GM23338 (cell line): Measurements from ENCODE around the gene EDA. TPM values are rescaled to one million over a fixed set of nuclear protein-coding genes. Genes with fewer than 3 reads are reported as not detected.

Experiments used
- ATAC-seq: fragments of 200-7000 bp; cut with Tn5 transposase; 3 replicates; pipeline ENCODE4 v1.9.1; 2020
- DNase-seq: peaks from one replicate; pipeline ENCODE4 v3.0.0-alpha.2; 2015; ENCODE audit warnings: low spot score
- H2AFZ ChIP-seq: fragments of 200-600 bp; sonication (generic); 2 replicates; pipeline ENCODE4 v1.8.0; 2016; ENCODE audit warnings: antibody characterized with exemption, mild to moderate bottlenecking, moderate library complexity
- H3F3A ChIP-seq: fragments of 200-600 bp; sonication (generic); replicated peaks from 2 replicates; pipeline ENCODE4 v1.8.0; 2017; ENCODE audit warnings: antibody characterized with exemption, mixed run types, low read depth
- H3K27ac ChIP-seq: fragments of 200-600 bp; sonication (generic); 2 replicates; pipeline ENCODE4 v1.6.1; 2016; ENCODE audit warnings: low read depth
- H3K27me3 ChIP-seq: fragments of 200-600 bp; sonication (generic); 2 replicates; pipeline ENCODE4 v1.8.0; 2016; ENCODE audit warnings: mild to moderate bottlenecking, mixed run types, moderate library complexity; ENCODE audit not compliant: insufficient read depth
- H3K36me3 ChIP-seq: fragments of 200-600 bp; sonication (generic); 2 replicates; pipeline ENCODE4 v1.8.0; 2016; ENCODE audit warnings: mild to moderate bottlenecking; ENCODE audit not compliant: insufficient read depth
- H3K4me1 ChIP-seq: fragments of 200-600 bp; sonication (generic); 2 replicates; pipeline ENCODE4 v1.8.0; 2016; ENCODE audit warnings: mild to moderate bottlenecking, moderate library complexity; ENCODE audit not compliant: insufficient read depth
- H3K4me2 ChIP-seq: fragments of 200-600 bp; sonication (generic); 2 replicates; pipeline ENCODE4 v1.7.1; 2017; ENCODE audit warnings: mixed run types
- H3K4me3 ChIP-seq: fragments of 200-600 bp; sonication (generic); 2 replicates; pipeline ENCODE4 v1.6.1; 2016; ENCODE audit warnings: mixed run types
- H3K79me2 ChIP-seq: fragments of 200-600 bp; sonication (generic); replicated peaks from 2 replicates; pipeline ENCODE4 v1.8.0; 2017; ENCODE audit warnings: mild to moderate bottlenecking; ENCODE audit not compliant: insufficient read depth
- H3K9me2 ChIP-seq: fragments of 200-600 bp; sonication (generic); 2 replicates; pipeline ENCODE4 v1.8.0; 2017; ENCODE audit not compliant: insufficient read depth
- H4K20me1 ChIP-seq: fragments of 200-600 bp; sonication (generic); replicated peaks from 2 replicates; pipeline ENCODE4 v1.8.0; 2017; ENCODE audit warnings: mild to moderate bottlenecking; ENCODE audit not compliant: insufficient read depth
- H3K27ac Mint-ChIP-seq: 2 replicates; pipeline ENCODE4 v1.8.0; 2020; ENCODE audit warnings: inconsistent platforms, mild to moderate bottlenecking, moderate library complexity, mixed read lengths
- H3K27me3 Mint-ChIP-seq: 3 replicates; pipeline ENCODE4 v1.8.0; 2022; ENCODE audit warnings: low read depth, mild to moderate bottlenecking, moderate library complexity, mixed read lengths, inconsistent platforms; ENCODE audit not compliant: insufficient read depth, poor library complexity
- H3K36me3 Mint-ChIP-seq: 3 replicates; pipeline ENCODE4 v1.8.0; 2021; ENCODE audit warnings: low read depth, mild to moderate bottlenecking, inconsistent platforms, moderate library complexity, mixed read lengths
- H3K4me1 Mint-ChIP-seq: 3 replicates; pipeline ENCODE4 v1.8.0; 2020; ENCODE audit warnings: mild to moderate bottlenecking, inconsistent platforms, mixed read lengths
- H3K4me3 Mint-ChIP-seq: 3 replicates; pipeline ENCODE4 v1.8.0; 2021; ENCODE audit warnings: moderate library complexity, mild to moderate bottlenecking, inconsistent platforms, mixed read lengths
- H3K9me3 Mint-ChIP-seq: 3 replicates; pipeline ENCODE4 v1.8.0; 2020; ENCODE audit warnings: moderate library complexity, mild to moderate bottlenecking, inconsistent platforms, mixed read lengths
- CREB1 ChIP-seq: fragments of 250-450 bp; sonication (Bioruptor Pico); IDR thresholded peaks from 2 replicates; pipeline ENCODE4 v1.5.0; 2020; ENCODE audit warnings: low read depth, mild to moderate bottlenecking, moderate library complexity
- EZH2 ChIP-seq: fragments of 200-600 bp; sonication (generic); IDR thresholded peaks from one replicate; pipeline ENCODE4 v1.8.0; 2017; ENCODE audit warnings: antibody characterized with exemption, mild to moderate bottlenecking, low read depth; ENCODE audit not compliant: unreplicated experiment
- EZH2phosphoT487 ChIP-seq: fragments of 200-600 bp; sonication (generic); IDR thresholded peaks from one replicate; pipeline ENCODE4 v1.8.1; 2018; ENCODE audit warnings: antibody characterized with exemption; ENCODE audit not compliant: unreplicated experiment
- JUNB ChIP-seq: IDR thresholded peaks from one replicate; pipeline ENCODE4 v1.6.1; 2016; ENCODE audit warnings: antibody characterized with exemption; ENCODE audit not compliant: unreplicated experiment
- NANOG ChIP-seq: IDR thresholded peaks from 2 replicates; pipeline ENCODE4 v1.6.1; 2016; ENCODE audit warnings: antibody characterized with exemption, borderline replicate concordance
- POLR2AphosphoS5 ChIP-seq: IDR thresholded peaks from 2 replicates; pipeline ENCODE4 v1.6.1; 2016; ENCODE audit warnings: antibody characterized with exemption, low read depth
- STAT1 ChIP-seq: IDR thresholded peaks from one replicate; pipeline ENCODE4 v1.6.1; 2016; ENCODE audit warnings: antibody characterized with exemption; ENCODE audit not compliant: unreplicated experiment
- ZNF114 ChIP-seq: fragments of 250-450 bp; sonication (Bioruptor Pico); IDR thresholded peaks from 2 replicates; pipeline ENCODE4 v1.5.0; 2020; ENCODE audit warnings: mild to moderate bottlenecking, moderate library complexity
- ZNF331 ChIP-seq: fragments of 250-450 bp; sonication (Bioruptor Pico); IDR thresholded peaks from 2 replicates; pipeline ENCODE4 v1.5.0; 2020; ENCODE audit warnings: low read depth, mild to moderate bottlenecking, moderate library complexity
- polyA plus RNA-seq: library from polyadenylated mRNA; unstranded; fragments of >200 nt; fragmentation: Nextera tagmentation; extraction: Ambion mirVana; gene quantifications from 2 replicates; pipeline ENCODE4 v1.2.1, GENCODE V29; 2016
- total RNA-seq: library from RNA; depleted of rRNA; stranded (reverse); fragments of >200 nt; shearing (Covaris generic); gene quantifications from 2 replicates; pipeline ENCODE4 v1.2.3, GENCODE V29; 2014
- TF ChIP-seq, protein P1 (sequence below), 2 experiments: fragments of 200-600 bp in 1 of 2; sonication (generic) in 1 of 2; conservative IDR thresholded peaks; 2 replicates each; pipeline versions ENCODE4 v1.5.1 to v1.6.1; 2016 to 2017; ENCODE audit warnings: antibody characterized with exemption in 2 of 2, low read depth in 2 of 2, mild to moderate bottlenecking in 2 of 2, moderate library complexity in 1 of 2
- TF ChIP-seq, protein P2 (sequence below): IDR thresholded peaks from one replicate; pipeline ENCODE4 v1.6.1; 2018; ENCODE audit warnings: antibody characterized with exemption; ENCODE audit not compliant: unreplicated experiment
- TF ChIP-seq, protein P3 (sequence below): fragments of 250-450 bp; sonication (Bioruptor Pico); IDR thresholded peaks from 2 replicates; pipeline ENCODE4 v1.5.0; 2020; ENCODE audit warnings: mild to moderate bottlenecking, moderate library complexity

The EDA gene
- total and polyA plus RNA-seq, 2 experiments from 2014 or later: 6.6 to 19.6 TPM

DNA sequence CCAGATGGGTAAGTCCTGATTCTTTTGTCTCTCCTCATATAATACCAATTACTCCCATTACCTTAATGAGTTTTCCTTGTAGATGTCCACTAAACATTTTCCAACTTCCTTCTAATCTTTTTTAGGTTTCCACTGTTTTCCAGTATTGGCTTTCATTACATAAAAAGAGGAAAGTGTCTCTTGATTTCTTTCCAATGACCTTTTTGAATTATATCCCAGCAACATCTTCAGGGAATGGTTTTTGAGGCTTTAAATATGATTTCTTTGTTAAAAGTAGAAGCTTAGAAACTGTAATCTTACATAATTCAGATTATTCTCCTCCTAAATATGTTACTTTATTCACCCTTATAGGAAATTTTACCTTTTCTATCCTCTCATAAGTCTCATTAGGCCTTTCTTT lies 298.9 kb downstream of the EDA start (continued):
- TF ChIP-seq, protein P1, sequence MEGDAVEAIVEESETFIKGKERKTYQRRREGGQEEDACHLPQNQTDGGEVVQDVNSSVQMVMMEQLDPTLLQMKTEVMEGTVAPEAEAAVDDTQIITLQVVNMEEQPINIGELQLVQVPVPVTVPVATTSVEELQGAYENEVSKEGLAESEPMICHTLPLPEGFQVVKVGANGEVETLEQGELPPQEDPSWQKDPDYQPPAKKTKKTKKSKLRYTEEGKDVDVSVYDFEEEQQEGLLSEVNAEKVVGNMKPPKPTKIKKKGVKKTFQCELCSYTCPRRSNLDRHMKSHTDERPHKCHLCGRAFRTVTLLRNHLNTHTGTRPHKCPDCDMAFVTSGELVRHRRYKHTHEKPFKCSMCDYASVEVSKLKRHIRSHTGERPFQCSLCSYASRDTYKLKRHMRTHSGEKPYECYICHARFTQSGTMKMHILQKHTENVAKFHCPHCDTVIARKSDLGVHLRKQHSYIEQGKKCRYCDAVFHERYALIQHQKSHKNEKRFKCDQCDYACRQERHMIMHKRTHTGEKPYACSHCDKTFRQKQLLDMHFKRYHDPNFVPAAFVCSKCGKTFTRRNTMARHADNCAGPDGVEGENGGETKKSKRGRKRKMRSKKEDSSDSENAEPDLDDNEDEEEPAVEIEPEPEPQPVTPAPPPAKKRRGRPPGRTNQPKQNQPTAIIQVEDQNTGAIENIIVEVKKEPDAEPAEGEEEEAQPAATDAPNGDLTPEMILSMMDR (conservative IDR thresholded peaks at IDR 0.05; ENCODE audit: low read depth in 2 of 2): no peak
- TF ChIP-seq NANOG: no peak

DNA sequence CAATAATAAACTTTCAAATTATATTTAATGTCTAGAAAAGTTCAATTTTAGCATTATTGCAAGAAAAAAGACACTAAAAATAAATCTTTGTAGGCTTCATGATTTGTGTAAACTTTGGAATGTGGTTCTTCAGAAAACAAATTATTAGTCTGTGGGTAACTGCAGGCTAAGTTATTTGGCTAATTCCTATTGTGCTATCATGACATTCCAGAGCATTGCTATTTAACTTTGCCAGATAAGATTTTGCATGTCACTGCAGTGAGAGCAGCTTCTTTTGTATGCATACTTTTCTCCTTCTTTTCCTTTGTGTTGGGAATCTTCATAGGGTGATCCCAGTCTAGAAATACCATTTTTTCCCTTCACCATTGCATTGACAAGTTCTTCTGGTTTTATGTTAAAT lies 303.8 kb downstream of the EDA start:
- Histone ChIP-seq H3F3A (no peaks in the 10 kb centered on the region), H3K27me3 (no peaks in the 10 kb centered on the region), H3K79me2 (0 out of 2 replicates have a peak, but pooled peaks cover 2% of the 10 kb centered on the region), H3K36me3 (no peaks in the 10 kb centered on the region), H3K27ac (0 out of 2 replicates have a peak overlapping the region, but pooled peaks have one; percentile 48), H3K4me1 (peaks cover 5% of the 10 kb centered on the region), H3K4me3 (no peak overlapping the region), H3K4me2 (no peak overlapping the region), H4K20me1 (no peaks in the 10 kb centered on the region), H3K9me2 (no peaks in the 10 kb centered on the region), H2AFZ (no peak overlapping the region)
- ATAC-seq (peak; percentile 69), DNase-seq (peak; percentile 51)
- Mint-ChIP-seq H3K27me3 (peaks cover 3% of the 10 kb centered on the region), H3K36me3 (peaks cover 1% of the 10 kb centered on the region; the same call in 1 of the 3 replicates), H3K9me3 (peaks cover 12% of the 10 kb centered on the region), H3K27ac (no peak overlapping the region), H3K4me3 (no peak overlapping the region), H3K4me1 (peaks cover 14% of the 10 kb centered on the region; the same call in 2 of the 3 replicates)
- TF ChIP-seq CREB1 (CRISPR knock-in tag) (no peak), EZH2phosphoT487 (no peak), STAT1 (no peak), JUNB (no peak), POLR2AphosphoS5 (no peak), ZNF331 (CRISPR knock-in tag) (no peak), NANOG (no peak), ZNF114 (CRISPR knock-in tag) (no peak), EZH2 (no peak)
- TF ChIP-seq, protein P2, sequence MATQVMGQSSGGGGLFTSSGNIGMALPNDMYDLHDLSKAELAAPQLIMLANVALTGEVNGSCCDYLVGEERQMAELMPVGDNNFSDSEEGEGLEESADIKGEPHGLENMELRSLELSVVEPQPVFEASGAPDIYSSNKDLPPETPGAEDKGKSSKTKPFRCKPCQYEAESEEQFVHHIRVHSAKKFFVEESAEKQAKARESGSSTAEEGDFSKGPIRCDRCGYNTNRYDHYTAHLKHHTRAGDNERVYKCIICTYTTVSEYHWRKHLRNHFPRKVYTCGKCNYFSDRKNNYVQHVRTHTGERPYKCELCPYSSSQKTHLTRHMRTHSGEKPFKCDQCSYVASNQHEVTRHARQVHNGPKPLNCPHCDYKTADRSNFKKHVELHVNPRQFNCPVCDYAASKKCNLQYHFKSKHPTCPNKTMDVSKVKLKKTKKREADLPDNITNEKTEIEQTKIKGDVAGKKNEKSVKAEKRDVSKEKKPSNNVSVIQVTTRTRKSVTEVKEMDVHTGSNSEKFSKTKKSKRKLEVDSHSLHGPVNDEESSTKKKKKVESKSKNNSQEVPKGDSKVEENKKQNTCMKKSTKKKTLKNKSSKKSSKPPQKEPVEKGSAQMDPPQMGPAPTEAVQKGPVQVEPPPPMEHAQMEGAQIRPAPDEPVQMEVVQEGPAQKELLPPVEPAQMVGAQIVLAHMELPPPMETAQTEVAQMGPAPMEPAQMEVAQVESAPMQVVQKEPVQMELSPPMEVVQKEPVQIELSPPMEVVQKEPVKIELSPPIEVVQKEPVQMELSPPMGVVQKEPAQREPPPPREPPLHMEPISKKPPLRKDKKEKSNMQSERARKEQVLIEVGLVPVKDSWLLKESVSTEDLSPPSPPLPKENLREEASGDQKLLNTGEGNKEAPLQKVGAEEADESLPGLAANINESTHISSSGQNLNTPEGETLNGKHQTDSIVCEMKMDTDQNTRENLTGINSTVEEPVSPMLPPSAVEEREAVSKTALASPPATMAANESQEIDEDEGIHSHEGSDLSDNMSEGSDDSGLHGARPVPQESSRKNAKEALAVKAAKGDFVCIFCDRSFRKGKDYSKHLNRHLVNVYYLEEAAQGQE: no peak
- TF ChIP-seq, protein P3, sequence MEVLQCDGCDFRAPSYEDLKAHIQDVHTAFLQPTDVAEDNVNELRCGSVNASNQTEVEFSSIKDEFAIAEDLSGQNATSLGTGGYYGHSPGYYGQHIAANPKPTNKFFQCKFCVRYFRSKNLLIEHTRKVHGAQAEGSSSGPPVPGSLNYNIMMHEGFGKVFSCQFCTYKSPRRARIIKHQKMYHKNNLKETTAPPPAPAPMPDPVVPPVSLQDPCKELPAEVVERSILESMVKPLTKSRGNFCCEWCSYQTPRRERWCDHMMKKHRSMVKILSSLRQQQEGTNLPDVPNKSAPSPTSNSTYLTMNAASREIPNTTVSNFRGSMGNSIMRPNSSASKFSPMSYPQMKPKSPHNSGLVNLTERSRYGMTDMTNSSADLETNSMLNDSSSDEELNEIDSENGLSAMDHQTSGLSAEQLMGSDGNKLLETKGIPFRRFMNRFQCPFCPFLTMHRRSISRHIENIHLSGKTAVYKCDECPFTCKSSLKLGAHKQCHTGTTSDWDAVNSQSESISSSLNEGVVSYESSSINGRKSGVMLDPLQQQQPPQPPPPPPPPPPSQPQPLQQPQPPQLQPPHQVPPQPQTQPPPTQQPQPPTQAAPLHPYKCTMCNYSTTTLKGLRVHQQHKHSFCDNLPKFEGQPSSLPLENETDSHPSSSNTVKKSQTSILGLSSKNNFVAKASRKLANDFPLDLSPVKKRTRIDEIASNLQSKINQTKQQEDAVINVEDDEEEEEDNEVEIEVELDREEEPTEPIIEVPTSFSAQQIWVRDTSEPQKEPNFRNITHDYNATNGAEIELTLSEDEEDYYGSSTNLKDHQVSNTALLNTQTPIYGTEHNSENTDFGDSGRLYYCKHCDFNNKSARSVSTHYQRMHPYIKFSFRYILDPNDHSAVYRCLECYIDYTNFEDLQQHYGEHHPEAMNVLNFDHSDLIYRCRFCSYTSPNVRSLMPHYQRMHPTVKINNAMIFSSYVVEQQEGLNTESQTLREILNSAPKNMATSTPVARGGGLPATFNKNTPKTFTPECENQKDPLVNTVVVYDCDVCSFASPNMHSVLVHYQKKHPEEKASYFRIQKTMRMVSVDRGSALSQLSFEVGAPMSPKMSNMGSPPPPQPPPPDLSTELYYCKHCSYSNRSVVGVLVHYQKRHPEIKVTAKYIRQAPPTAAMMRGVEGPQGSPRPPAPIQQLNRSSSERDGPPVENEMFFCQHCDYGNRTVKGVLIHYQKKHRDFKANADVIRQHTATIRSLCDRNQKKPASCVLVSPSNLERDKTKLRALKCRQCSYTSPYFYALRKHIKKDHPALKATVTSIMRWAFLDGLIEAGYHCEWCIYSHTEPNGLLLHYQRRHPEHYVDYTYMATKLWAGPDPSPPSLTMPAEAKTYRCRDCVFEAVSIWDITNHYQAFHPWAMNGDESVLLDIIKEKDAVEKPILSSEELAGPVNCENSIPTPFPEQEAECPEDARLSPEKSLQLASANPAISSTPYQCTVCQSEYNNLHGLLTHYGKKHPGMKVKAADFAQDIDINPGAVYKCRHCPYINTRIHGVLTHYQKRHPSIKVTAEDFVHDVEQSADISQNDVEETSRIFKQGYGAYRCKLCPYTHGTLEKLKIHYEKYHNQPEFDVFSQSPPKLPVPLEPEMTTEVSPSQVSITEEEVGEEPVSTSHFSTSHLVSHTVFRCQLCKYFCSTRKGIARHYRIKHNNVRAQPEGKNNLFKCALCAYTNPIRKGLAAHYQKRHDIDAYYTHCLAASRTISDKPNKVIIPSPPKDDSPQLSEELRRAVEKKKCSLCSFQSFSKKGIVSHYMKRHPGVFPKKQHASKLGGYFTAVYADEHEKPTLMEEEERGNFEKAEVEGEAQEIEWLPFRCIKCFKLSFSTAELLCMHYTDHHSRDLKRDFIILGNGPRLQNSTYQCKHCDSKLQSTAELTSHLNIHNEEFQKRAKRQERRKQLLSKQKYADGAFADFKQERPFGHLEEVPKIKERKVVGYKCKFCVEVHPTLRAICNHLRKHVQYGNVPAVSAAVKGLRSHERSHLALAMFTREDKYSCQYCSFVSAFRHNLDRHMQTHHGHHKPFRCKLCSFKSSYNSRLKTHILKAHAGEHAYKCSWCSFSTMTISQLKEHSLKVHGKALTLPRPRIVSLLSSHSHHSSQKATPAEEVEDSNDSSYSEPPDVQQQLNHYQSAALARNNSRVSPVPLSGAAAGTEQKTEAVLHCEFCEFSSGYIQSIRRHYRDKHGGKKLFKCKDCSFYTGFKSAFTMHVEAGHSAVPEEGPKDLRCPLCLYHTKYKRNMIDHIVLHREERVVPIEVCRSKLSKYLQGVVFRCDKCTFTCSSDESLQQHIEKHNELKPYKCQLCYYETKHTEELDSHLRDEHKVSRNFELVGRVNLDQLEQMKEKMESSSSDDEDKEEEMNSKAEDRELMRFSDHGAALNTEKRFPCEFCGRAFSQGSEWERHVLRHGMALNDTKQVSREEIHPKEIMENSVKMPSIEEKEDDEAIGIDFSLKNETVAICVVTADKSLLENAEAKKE (CRISPR knock-in tag): no peak
- TF ChIP-seq, protein P1 (conservative IDR thresholded peaks at IDR 0.05; ENCODE audit: low read depth in 2 of 2): no peak
